Fibroblast of mammary gland (primary cell): ENCODE results near the gene EML1.
A peak's percentile ranks its signal among the peaks of the same experiment; 100 is the strongest.

ENCODE experiments used
- DNase-seq: peaks from one replicate; pipeline ENCODE4 v3.0.0-alpha.2; 2010; ENCODE audit warnings: low read depth
- H3K4me3 ChIP-seq: 2 replicates; pipeline ENCODE4 v1.5.1; 2011; ENCODE audit warnings: low read depth, mild to moderate bottlenecking, low read length, moderate library complexity; ENCODE audit not compliant: control insufficient read depth
- CTCF ChIP-seq: conservative IDR thresholded peaks from 2 replicates; pipeline ENCODE4 v1.5.1; 2011; ENCODE audit warnings: low read depth, low read length, inconsistent platforms; ENCODE audit not compliant: control insufficient read depth, insufficient read depth

EML1 gene

GRCh38 chr14:99924379-99924778 lies 131.2 kb downstream of the EML1 start:
- no peak for DNase-seq
- no peak for TF ChIP-seq CTCF
- no peak overlapping the region for H3K4me3 ChIP-seq

GRCh38 chr14:99925471-99925870 lies 132.3 kb downstream of the EML1 start:
- no peak overlapping the region for H3K4me3 ChIP-seq
- TF ChIP-seq CTCF = no peak
- no peak for DNase-seq

- no peak for TF ChIP-seq CTCF
- peak; percentile 23 for DNase-seq
- H3K4me3 ChIP-seq = no peak overlapping the region
These were observed 135.8 kb downstream of the EML1 start for GRCh38 chr14:99928963-99929362.

GRCh38 chr14:99929601-99930000 lies 136.4 kb downstream of the EML1 start:
- no peak for TF ChIP-seq CTCF
- DNase-seq = no peak
- no peak overlapping the region for H3K4me3 ChIP-seq

GRCh38 chr14:99930420-99931274 lies 137.4 kb downstream of the EML1 start:
- peak; percentile 51 for DNase-seq
- TF ChIP-seq CTCF = no peak
- no peak overlapping the region for H3K4me3 ChIP-seq

- TF ChIP-seq CTCF = no peak
- no peak for DNase-seq
- no peak overlapping the region for H3K4me3 ChIP-seq
These were observed 138.1 kb downstream of the EML1 start for GRCh38 chr14:99931308-99931707.
